GM19238 (cell line): ENCODE data around the gene MTG2.
A peak's percentile ranks its signal among the peaks of the same experiment; 100 is the strongest.
"Not testable (repeated sequence)": the region's sequence is repeated elsewhere in the genome, so short reads cannot be mapped to it uniquely, and the experiment has no call there.

Experiments
- DNase-seq: peaks from one replicate; pipeline ENCODE4 v3.0.0; 2011; ENCODE audit warnings: low spot score; ENCODE audit not compliant: insufficient read length

Gene MTG2

DNA sequence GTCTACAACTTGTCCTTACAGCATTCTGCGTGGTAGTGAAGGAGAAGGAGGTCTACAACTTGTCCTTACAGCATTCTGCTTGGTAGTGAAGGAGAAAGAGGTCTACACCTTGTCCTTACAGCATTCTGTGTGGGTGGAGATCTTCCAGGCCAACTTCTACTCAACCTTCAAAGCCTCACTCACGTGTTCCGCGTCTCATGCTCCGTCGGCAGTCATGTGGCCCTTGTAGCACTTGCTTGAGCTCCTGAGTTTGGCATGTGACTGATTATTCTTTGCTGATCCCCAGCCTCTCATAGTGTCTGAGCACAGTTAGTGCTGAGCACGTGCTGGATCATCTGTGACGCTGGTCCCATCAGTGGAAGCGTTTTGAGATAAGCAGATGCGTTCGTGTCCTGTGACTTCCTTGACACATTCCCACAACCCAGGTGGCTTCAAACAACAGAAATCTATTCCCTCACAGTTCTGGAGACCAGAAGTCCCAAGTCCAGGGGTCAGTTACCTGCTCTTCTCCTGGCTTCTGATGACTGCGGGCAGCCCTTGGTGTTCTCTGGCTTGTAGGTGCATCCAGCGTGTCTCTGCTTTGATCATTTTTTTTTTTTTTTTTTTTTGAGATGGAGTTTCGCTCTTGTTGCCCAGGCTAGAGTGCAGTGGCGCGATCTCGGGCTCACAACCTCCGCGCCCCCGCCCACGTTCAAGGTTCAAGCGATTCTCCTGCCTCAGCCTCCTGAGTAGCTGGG is 36.6 kb upstream of the MTG2 start:
- DNase-seq: no peak

DNA sequence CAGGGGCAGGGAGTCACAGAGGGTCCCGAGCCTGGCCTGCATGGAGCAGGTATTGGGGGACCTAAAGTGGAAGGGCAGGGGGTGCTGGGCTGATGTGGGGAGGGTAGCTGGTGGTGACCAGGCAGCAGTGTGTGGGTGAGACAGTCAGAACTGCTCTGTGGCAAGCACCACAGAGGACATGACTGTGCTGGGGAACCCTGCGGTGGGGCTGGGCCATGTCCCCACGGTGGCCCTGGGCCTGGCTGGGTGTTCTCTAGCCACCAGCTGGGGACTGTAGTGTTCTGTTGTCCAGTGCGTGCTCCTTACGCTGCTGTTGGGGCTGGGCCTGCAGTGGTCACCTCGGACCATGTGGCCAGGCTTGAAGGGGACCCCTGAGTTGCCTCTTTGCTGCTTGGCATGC is 35.7 kb upstream of the MTG2 start:
- no peak for DNase-seq

DNA sequence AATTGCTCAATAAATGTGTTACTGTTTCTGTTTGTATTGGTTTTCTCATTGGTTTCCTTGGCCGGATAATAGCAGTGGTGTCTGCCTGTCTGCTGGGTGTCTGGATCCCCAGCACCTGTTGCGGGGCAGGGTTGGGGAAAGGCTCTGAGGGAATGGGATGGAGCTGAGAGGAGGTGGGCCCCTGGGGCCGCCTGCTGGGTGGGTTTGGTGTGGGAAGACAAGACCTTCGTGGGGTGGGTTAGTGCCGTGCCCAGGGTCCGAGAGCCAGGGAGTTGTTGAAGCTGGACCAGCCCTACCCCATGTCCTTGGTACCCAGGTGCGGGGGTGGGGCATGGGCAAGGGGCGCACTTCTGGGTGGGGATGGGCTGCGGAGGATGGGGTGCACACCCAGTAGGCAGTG is 35.3 kb upstream of the MTG2 start:
- DNase-seq: no peak

DNA sequence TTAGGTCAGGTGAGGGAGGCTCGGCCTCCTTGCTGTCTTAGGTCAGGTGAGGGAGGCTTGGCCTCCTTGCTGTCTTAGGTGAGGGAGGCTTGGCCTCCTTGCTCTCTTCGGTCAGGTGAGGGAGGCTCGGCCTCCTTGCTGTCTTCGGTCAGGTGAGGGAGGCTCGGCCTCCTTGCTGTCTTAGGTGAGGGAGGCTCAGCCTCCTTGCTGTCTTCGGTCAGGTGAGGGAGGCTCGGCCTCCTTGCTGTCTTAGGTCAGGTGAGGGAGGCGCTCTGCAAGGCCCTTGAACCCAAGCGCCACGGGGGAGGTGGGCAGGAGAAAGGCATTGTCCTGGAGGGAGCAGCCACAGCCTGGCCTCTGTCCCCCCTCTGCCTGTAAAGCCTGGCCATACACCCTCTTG is 34.4 kb upstream of the MTG2 start:
- not testable (repeated sequence) for DNase-seq

DNA sequence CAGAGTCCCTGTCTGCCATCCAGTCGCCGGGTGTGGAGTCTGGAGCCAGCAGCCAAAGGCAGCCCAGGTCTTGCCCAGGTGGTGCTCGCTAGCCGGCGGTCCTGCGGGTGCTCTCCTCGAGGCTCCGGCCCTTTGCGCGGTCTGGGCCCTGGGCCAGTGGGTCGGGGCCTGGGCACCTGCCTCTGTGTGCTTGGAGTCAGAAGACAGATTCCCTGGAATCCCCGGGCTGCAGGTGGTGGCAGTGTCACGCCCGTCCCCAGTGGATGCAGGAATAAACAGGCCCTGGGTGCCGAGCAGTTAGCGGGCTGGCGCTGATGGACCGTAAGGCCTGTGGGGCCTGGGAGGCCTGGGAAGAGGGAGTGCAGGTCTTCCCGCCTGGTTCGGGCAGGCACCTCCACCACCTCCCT is 33.9 kb upstream of the MTG2 start:
- no peak for DNase-seq

DNA sequence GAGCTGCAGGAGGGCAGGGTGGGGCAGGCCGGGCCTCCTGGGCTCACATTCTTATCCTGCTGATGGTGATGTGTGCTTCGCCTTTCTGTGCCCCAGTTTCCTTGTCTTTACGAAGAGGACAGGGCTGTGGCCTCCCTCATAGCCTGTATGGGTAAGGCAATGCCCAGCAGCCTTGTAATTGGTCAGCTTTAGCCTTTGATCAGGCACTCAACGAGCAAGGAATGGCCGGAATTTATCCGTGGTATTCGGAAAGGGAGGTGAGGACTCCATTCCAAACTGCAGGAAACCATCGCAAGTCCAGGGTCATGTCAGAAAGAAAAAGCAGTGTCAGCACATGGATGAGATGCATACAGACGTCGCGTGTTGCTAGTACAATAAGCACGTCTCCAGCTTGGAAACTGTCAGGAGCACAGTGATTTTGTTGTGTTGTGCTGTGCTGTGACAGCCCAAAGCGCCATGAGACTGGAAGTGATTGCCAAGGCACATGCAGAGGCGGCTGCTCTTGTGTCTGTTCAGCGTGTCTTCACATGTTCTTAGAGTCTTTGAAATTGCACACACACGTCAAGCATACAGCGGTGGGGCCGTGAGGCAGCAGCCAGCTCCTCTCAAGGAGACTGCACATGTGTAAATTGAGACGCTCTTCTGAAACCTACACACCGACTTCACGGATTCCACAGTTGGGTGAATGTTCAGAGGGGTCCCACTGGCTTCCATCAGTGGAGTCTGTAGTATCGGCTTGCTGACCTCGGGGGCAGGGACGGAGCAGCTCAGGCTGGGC is 33.1 kb upstream of the MTG2 start:
- no peak for DNase-seq

DNA sequence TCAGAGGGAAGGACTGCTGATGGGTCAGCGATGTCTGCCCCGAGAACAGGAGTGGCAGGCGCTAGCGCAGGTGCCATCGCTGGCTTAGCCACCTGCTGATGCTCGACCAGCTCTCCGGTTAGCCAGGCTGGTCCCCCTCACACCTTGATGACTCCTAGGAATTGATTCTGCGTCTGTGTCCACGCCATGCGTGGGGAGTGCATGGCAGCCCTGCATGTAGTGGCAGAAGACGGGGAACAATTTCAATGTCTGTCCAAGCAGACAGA is 32.6 kb upstream of the MTG2 start:
- no peak for DNase-seq

DNA sequence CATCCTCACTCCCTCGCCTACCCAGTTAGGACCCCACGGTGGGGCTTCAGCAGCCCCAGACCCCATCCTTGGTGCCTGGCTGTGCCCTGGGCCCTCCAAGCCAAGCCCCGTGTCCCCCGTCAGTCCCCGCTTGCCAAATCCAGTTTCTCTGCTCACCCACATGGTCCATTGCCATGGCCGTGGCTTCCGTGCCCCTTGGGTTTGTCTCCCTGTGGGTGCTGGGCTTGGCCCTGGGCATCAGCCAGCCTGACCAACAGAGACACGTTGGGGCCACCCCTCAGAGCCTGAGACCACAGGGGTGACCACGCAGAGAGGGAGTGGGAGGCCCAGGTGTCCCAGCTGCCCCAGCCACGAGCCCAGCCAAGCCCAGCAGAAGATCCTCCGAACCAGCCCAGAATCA is 31.6 kb upstream of the MTG2 start:
- DNase-seq: no peak

DNA sequence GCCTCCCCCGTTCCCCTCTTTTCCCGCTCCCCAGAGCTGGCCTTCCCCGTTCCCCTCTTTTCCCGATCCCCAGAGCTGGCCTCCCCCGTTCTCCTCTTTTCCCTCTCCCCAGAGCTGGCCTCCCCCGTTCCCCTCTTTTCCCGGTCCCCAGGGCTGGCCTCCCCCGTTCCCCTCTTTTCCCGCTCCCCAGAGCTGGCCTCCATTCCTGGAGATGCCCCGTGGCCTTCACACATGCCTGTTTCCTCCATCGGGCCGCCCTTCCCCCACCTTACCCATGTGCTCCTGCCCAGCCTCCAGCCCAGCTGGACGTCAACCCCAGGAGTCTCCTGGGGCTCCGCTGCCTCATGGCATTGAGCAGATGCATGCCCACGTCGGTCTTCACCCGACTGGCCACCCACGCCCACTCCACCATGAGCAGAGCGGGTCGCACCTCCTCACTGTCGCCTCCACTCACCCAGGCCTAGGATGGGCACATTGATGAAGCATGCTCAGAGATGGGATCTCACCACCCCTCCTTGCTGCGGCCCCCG is 30.9 kb upstream of the MTG2 start:
- no peak for DNase-seq

DNA sequence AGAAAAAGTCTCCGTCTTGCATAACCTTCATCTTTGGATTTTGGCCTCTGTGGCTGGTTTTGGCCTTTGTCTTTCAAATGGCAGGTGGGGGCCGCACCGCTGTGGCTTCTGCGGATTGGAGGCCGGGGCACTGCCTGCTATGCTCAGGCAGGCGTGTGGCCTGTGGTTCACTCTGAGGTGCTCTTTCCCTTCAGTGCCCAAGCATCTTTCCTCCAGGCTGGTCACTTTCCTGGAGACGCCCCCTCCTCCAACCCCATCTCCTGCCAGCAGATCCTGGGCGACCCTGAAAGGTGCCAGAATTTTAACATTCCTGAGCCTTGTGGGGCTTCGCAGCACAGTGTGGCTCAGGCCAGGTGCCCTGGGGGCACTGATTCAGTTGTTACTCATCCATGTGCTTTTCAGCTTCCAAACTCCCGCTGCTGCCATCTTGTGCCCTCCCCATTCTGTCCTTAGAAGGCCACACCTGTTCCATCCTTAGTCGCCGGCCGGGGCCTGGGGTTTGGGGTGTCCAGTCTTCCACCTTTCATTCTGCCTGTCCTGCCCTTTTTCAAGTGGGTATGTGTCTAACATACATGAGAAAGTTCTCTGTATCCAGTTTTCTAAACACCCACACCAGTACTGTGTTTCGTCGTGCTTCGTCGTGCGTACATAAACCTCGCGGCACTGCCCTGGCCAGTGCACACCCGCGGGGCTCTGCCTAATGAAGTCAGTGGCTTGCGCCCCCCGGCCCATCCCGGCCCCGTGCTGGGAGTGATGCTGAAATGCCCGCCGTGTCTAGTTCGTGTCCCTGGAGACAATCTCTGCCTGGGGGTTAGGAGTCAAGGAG is 27.2 kb upstream of the MTG2 start:
- no peak for DNase-seq

DNA sequence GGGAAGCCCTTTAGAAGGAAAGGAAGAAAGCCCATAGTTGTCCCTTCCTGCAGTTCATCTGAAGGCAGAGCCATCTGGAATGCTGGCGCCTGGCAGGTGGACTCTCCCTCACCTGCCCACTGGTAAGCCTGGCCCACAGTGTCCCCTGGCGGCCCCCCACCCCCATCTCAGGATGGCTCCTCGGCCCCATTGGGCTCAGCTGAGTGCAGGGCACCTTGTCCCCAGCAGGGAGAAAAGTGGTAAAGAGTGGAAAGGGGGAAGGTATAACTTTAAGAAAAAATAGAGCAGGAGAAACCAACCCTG is 26.6 kb upstream of the MTG2 start:
- no peak for DNase-seq

DNA sequence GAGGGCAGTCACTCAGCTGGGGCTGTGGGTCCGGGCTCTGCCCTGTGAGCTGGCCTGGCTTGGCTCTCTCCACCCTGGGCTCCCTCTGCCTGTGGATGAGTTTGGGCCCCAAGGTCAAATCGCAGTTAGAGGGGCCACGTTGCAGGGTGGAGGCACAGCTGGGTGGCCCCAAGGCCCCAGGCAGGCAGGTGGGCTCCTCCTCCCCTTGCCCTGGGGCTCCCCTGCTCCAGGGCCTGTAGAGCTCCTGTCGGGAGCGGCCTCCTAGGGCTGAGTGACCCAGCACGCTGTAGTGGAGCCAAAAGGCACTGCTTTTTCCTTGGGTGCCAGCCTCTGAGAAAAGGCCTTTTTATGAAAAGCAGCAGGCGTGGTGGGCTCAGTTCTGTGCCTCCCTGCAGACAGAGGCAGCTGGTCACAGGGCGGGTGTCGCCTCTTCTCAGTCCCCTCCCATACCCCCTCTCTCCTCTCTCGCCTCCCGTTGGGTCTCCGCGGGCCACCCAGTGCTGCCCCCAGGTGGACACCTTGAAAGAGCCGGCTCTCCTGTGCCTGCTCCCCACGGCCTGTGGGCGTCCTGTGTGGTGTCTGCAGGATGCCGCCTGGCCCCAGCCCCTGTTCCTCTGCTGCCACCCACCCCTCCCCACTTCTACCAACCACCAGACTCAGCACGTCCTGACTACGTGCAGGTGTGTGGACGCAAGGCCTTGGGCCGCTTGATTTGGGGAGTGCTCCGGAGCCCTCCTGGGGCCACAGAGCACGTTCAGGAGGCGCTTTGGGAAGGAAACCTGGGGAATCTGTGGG is 26.0 kb upstream of the MTG2 start:
- peak; percentile 82 for DNase-seq

DNA sequence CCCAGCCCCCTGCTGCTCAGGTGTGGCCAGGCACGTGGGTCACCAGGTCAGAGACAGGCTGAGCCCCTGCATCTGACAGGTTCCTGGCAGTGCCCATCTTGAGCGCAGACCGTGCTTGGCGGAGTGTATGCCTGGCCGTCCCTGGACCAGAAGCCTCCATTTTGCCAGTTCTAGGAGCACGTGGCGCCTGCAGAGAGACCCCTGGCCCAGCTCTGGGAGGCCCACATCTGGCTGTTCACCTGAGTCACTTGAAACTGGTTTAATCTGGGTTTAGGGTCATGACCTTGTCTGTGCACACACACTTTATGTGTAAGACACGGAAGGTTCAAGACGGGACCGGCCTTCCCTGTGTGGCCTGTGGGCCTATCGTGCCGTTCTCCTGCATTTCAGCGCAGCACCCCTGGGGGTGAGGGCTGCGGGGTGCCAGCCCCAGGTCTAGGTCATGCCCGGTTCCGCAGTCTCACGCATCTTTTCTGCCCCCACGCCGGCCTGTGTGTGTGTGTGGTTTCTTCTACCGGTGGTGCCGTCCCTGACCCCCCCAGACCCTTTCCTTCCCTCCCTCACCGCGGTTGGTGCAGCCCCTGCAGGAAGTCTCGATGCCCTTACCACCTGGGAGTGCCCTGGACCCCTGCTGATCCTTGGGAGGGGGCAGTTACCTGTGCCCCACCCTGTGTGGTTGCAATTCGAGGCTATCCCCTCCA is 25.3 kb upstream of the MTG2 start:
- no peak for DNase-seq

DNA sequence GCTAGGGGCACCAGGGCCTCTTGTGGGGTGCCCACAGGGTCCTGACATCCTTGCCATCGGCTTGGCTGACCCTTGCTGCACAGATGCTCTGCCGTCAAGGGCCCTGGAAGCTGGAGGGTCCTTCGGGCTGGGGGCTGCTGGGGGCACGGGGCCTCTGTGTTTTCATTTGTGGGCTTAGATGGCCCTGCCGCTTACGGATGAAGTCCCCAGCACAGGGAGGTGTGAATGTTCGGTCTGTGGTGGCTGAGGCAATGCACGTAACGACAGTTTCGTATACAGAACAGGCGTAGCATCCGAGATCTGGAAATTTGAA is 24.8 kb upstream of the MTG2 start:
- DNase-seq: no peak

DNA sequence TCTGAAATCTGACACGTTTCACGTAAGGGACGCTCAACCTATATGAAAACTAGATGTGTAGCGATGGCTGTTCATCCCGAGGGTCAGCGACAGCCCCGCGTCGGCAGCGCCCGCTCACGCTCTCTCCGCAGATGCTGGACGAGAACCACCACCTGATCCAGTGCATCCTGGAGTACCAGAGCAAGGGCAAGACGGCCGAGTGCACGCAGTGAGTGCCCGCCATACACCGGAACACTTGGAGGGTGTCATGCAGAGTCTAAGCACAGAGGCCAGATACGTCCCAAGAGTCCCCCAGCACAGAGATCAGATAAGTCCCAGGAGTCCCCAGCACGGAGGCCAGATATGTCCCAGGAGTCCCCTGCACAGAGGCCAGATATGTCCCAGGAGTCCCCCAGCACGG is 24.3 kb upstream of the MTG2 start:
- DNase-seq: no peak

DNA sequence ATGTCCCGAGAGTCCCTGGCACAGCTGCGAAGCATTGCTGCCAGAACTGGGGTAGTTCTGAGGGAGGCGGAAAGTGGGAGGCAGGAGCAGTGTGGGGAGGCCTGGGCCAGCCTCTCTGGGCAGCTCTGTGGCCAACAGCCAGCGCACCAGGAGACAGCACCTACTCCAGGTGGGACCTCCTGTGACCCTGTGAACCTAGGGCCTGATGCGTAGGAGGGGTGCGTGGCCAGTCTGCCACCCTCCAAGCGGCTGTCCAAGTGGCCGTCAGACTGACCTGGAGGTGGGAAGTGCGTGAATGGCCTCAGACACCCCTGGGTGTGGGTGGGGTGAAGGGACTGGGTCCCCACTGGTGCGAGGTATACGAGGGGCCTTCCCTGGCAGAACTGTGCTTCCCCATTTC is 23.8 kb upstream of the MTG2 start:
- no peak for DNase-seq

DNA sequence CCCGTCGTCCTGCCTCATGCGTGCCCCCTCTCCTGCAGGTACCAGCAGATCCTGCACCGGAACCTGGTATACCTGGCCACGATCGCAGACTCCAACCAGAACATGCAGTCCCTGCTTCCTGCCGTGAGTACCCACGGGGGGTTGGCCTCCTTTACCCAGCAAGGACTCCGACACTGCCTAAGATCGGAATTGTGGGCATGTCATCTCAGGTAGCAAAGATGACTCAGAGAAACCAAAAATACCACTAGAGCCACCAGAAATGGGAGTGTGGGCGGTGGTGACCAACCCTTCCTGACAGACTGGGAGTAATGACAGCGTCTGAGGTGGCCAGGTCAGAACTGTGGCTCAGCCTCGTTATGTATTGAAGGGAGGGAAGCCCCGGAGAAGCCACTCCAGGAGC is 23.0 kb upstream of the MTG2 start:
- no peak for DNase-seq

DNA sequence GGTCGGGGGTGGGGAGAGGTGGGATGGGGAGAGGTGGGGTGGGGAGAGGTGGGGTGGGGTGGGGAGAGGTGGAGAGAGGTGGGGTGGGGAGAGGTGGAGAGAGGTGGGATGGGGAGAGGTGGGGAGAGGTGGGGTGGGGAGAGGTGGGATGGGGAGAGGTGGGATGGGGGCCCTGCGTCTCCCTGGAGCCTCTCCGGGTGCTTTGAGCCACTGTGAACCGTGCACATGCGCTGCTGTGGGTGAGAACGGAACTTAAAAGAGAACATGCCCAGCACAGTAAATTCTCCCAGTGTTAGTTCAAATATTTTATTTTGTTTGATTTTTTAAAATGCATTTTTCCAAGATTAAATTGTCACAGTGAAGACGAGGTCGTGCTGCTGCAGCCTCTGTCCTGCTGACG is 22.6 kb upstream of the MTG2 start:
- DNase-seq: no peak

DNA sequence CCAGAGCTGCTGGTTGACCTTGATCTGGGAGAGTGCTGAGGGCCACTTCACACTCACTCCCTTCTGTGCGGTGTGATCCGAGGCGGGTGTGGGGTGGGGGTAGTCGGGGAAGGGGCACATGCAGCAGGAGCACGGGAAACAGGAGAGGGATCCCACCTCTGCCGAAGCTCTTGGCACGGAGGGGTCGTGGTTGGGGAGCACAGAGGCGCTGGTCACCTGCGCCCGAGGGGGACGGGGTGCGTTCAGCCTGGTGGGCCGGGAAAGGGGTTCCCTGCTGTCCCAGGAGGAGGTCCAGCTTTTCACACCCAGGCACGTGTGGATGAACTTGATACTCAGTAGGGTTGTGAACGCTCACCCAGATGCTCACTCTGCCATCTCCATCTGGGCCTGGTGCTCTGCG is 22.0 kb upstream of the MTG2 start:
- DNase-seq: no peak

DNA sequence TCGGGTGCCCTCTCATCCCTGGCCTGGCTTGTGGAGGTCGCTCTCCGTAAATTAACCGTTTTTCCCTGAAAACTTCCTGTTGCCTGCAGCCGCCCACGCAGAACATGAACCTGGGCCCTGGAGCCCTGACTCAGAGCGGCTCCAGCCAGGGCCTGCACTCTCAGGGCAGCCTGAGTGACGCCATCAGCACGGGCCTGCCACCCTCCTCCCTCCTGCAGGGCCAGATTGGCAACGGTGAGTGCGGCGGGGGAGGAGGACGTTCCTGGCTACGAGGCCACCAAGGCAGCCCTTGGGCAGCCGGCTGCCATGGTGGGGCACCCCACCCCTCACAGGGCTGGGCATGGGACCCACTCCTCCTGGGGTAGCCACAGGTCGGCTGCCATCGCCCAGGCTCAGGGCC is 21.5 kb upstream of the MTG2 start:
- DNase-seq: no peak

DNA sequence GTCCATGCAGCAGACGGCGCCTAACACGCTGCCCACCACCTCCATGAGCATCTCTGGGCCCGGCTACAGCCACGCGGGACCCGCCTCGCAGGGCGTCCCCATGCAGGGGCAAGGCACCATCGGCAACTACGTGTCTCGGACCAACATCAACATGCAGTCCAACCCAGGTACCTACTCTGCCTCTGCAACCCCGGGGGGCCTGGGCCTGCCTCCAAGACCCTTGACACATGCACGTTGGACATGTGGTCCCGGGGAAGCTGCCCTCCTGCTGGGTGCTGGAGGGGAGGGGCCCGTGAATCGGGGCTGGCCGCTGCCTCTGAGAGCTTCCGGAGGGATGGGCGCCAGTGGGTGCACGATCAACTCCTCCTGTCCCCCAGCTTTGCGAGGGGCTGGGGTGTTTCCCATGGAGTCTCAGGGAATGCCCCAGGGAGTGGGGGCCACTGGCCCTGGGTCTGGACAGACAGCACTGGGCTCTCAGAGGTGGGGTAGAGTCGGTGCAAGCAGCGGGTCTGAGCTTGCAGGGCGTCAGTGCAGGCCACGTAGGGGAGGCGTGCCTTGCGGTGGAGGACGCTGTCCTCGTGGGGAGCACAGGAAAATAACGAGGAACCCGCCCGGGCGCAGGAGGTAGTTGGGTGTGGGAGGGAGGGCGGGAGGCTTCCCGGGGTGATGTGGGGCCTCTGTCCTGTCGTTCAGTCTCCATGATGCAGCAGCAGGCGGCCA is 19.9 kb upstream of the MTG2 start:
- no peak for DNase-seq
